HT1080 (cell line): ENCODE results near the gene TMEM270. TPM values are rescaled to one million over a fixed set of nuclear protein-coding genes. Genes with fewer than 3 reads are reported as not detected.

Experiments
- DNase-seq: peaks from one replicate; pipeline ENCODE4 v3.0.0-alpha.2; 2015; ENCODE audit warnings: low read depth
- total RNA-seq: library from RNA; depleted of rRNA; stranded (reverse); fragments of >200 nt; shearing (Covaris generic); gene quantifications from 2 replicates; pipeline ENCODE4 v1.2.3, GENCODE V29; 2014

The TMEM270 gene
- total RNA-seq, 1 experiment from 2014 or later, result 0.23 TPM

GRCh38 chr7:73885433-73885974 lies 24.5 kb downstream of the TMEM270 start:
- DNase-seq, result no peak

- no peak for DNase-seq
These were observed 25.2 kb downstream of the TMEM270 start for GRCh38 chr7:73885975-73886798.

- no peak for DNase-seq
These were observed 26.8 kb downstream of the TMEM270 start for GRCh38 chr7:73887762-73888161.

- DNase-seq, result peak; percentile 10
These were observed 28.0 kb downstream of the TMEM270 start for GRCh38 chr7:73888959-73889358.

GRCh38 chr7:73890555-73891147 lies 29.7 kb downstream of the TMEM270 start:
- DNase-seq, result no peak

GRCh38 chr7:73891178-73891885 lies 30.4 kb downstream of the TMEM270 start:
- no peak for DNase-seq

- DNase-seq, result peak; percentile 12
These were observed 31.3 kb downstream of the TMEM270 start for GRCh38 chr7:73892003-73892999.

GRCh38 chr7:73893342-73894101 lies 32.6 kb downstream of the TMEM270 start:
- no peak for DNase-seq

GRCh38 chr7:73894166-73894565 lies 33.2 kb downstream of the TMEM270 start:
- no peak for DNase-seq

- peak; percentile 93 for DNase-seq
These were observed 34.0 kb downstream of the TMEM270 start for GRCh38 chr7:73894733-73895551.

GRCh38 chr7:73895626-73896025 lies 34.7 kb downstream of the TMEM270 start:
- DNase-seq, result no peak

GRCh38 chr7:73896454-73896853 lies 35.5 kb downstream of the TMEM270 start:
- DNase-seq, result peak; percentile 22

- DNase-seq, result peak; percentile 10
These were observed 38.8 kb downstream of the TMEM270 start for GRCh38 chr7:73899731-73900142.

GRCh38 chr7:73900286-73900685 lies 39.3 kb downstream of the TMEM270 start:
- no peak for DNase-seq

- DNase-seq, result no peak
These were observed 40.4 kb downstream of the TMEM270 start for GRCh38 chr7:73901231-73901822.

GRCh38 chr7:73901823-73902597 lies 41.1 kb downstream of the TMEM270 start:
- DNase-seq, result no peak

- no peak for DNase-seq
These were observed 42.6 kb downstream of the TMEM270 start for GRCh38 chr7:73903321-73904218.
